Measurements from ENCODE around the gene RIN3.

DNA sequence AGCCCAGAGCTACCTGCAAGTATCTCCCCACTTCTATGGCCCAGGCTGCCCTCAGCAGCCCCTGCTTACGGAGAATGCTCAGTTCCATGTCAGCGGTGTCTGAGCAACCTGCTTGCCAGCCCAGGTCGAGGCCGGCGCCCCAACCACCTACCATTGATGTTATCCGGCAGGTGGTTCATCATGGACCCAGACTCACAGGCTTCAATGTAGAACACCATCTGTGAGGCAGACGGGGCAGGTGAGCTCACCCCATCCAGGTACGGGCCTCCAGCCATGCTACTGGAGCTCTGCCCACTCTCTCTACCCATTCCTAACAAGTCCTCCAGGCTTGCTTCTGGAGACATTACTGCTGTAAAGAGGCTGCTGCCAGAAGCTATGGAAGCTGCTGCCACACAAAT is 199.1 kb downstream of the RIN3 start:
- TF ChIP-seq, protein P1, sequence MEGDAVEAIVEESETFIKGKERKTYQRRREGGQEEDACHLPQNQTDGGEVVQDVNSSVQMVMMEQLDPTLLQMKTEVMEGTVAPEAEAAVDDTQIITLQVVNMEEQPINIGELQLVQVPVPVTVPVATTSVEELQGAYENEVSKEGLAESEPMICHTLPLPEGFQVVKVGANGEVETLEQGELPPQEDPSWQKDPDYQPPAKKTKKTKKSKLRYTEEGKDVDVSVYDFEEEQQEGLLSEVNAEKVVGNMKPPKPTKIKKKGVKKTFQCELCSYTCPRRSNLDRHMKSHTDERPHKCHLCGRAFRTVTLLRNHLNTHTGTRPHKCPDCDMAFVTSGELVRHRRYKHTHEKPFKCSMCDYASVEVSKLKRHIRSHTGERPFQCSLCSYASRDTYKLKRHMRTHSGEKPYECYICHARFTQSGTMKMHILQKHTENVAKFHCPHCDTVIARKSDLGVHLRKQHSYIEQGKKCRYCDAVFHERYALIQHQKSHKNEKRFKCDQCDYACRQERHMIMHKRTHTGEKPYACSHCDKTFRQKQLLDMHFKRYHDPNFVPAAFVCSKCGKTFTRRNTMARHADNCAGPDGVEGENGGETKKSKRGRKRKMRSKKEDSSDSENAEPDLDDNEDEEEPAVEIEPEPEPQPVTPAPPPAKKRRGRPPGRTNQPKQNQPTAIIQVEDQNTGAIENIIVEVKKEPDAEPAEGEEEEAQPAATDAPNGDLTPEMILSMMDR (conservative IDR thresholded peaks at IDR 0.05; ENCODE audit: low read depth, low read length) = no peak
- no peak for TF ChIP-seq EZH2 (IDR thresholded peaks at IDR 0.05; ENCODE audit: borderline replicate concordance, low read depth, low read length, poor library complexity, severe bottlenecking)
